H9 (cell line): Measurements from ENCODE around the gene ITPA. TPM values are rescaled to one million over a fixed set of nuclear protein-coding genes. Genes with fewer than 3 reads are reported as not detected.

Source experiments
- DNase-seq: peaks from one replicate; pipeline ENCODE4 v3.0.0-alpha.2; 2017
- H2AFZ ChIP-seq: one replicate; pipeline ENCODE4 v1.6.1; 2013; ENCODE audit warnings: mild to moderate bottlenecking, low read length, control low read depth, moderate library complexity
- H2AK5ac ChIP-seq: 2 replicates; pipeline ENCODE4 v1.6.1; 2013; ENCODE audit warnings: low read length, control low read depth, mixed read lengths; ENCODE audit not compliant: insufficient read length
- H2BK120ac ChIP-seq: one replicate; pipeline ENCODE4 v1.6.1; 2013; ENCODE audit warnings: low read depth, mild to moderate bottlenecking, low read length, control low read depth, inconsistent platforms; ENCODE audit not compliant: poor library complexity, severe bottlenecking
- H2BK12ac ChIP-seq: 2 replicates; pipeline ENCODE4 v1.6.1; 2013; ENCODE audit warnings: low read length, control low read depth, mixed read lengths, low read depth; ENCODE audit not compliant: insufficient read length
- H2BK15ac ChIP-seq: 2 replicates; pipeline ENCODE4 v1.6.1; 2013; ENCODE audit warnings: low read depth, low read length, control low read depth
- H2BK20ac ChIP-seq: one replicate; pipeline ENCODE4 v1.6.1; 2013; ENCODE audit warnings: low read depth, mild to moderate bottlenecking, low read length, control low read depth, inconsistent platforms; ENCODE audit not compliant: poor library complexity, severe bottlenecking
- H2BK5ac ChIP-seq: 2 replicates; pipeline ENCODE4 v1.6.1; 2013; ENCODE audit warnings: low read length, control low read depth, mixed read lengths; ENCODE audit not compliant: insufficient read length
- H3K14ac ChIP-seq: 2 replicates; pipeline ENCODE4 v1.6.1; 2013; ENCODE audit warnings: low read length, control low read depth; ENCODE audit not compliant: insufficient read depth
- H3K18ac ChIP-seq: 2 replicates; pipeline ENCODE4 v1.6.1; 2013; ENCODE audit warnings: low read depth, mild to moderate bottlenecking, mixed read lengths, low read length, control low read depth; ENCODE audit not compliant: insufficient read length
- H3K23ac ChIP-seq: 2 replicates; pipeline ENCODE4 v1.6.1; 2013; ENCODE audit warnings: low read length, control low read depth, mixed read lengths, low read depth; ENCODE audit not compliant: insufficient read length
- H3K23me2 ChIP-seq: 2 replicates; pipeline ENCODE4 v1.6.1; 2013; ENCODE audit warnings: low read depth, mild to moderate bottlenecking, mixed read lengths, low read length, control low read depth; ENCODE audit not compliant: insufficient read length, poor library complexity, severe bottlenecking
- H3K27ac ChIP-seq: 2 replicates; pipeline ENCODE4 v1.5.1; 2013; ENCODE audit warnings: low read length, control low read depth, mixed read lengths, low read depth; ENCODE audit not compliant: insufficient read length
- H3K27me3 ChIP-seq: 2 replicates; pipeline ENCODE4 v1.6.1; 2013; ENCODE audit warnings: low read length, control low read depth, inconsistent platforms; ENCODE audit not compliant: insufficient read depth
- H3K4ac ChIP-seq: 2 replicates; pipeline ENCODE4 v1.6.1; 2013; ENCODE audit warnings: low read depth, mild to moderate bottlenecking, control low read depth, inconsistent platforms, low read length, moderate library complexity
- H3K4me1 ChIP-seq: 2 replicates; pipeline ENCODE4 v1.6.1; 2013; ENCODE audit warnings: low read length, control low read depth, inconsistent platforms; ENCODE audit not compliant: insufficient read depth
- H3K4me2 ChIP-seq: 2 replicates; pipeline ENCODE4 v1.6.1; 2013; ENCODE audit warnings: low read length, control low read depth, mixed read lengths; ENCODE audit not compliant: insufficient read length, insufficient read depth
- H3K56ac ChIP-seq: 2 replicates; pipeline ENCODE4 v1.6.1; 2013; ENCODE audit warnings: low read depth, mild to moderate bottlenecking, mixed read lengths, low read length, control low read depth; ENCODE audit not compliant: insufficient read length
- H3K79me1 ChIP-seq: 2 replicates; pipeline ENCODE4 v1.6.1; 2013; ENCODE audit warnings: low read depth, mild to moderate bottlenecking, moderate library complexity, low read length, control low read depth, inconsistent platforms; ENCODE audit not compliant: insufficient read depth, poor library complexity, severe bottlenecking
- H3K79me2 ChIP-seq: 2 replicates; pipeline ENCODE4 v1.6.1; 2013; ENCODE audit warnings: low read length, control low read depth, inconsistent platforms; ENCODE audit not compliant: insufficient read depth
- H3K9ac ChIP-seq: 2 replicates; pipeline ENCODE4 v1.6.1; 2013; ENCODE audit warnings: low read length, control low read depth, mixed read lengths; ENCODE audit not compliant: insufficient read length; ENCODE audit errors: extremely low read depth
- H3K9me3 ChIP-seq: one replicate; pipeline ENCODE4 v1.6.1; 2013; ENCODE audit warnings: low read depth, low read length, inconsistent platforms; ENCODE audit not compliant: control insufficient read depth
- H3T11ph ChIP-seq: one replicate; pipeline ENCODE4 v1.6.1; 2013; ENCODE audit warnings: mild to moderate bottlenecking, low read length, control low read depth, inconsistent platforms
- H4K20me1 ChIP-seq: one replicate; pipeline ENCODE4 v1.6.1; 2013; ENCODE audit not compliant: control insufficient read depth, insufficient read length, insufficient read depth
- H4K5ac ChIP-seq: 2 replicates; pipeline ENCODE4 v1.6.1; 2013; ENCODE audit warnings: low read depth, mild to moderate bottlenecking, mixed read lengths, low read length, control low read depth; ENCODE audit not compliant: insufficient read length
- H4K8ac ChIP-seq: replicated peaks from 2 replicates; pipeline ENCODE4 v1.6.1; 2013; ENCODE audit warnings: low read length, control low read depth, mixed read lengths, low read depth; ENCODE audit not compliant: insufficient read length
- H4K91ac ChIP-seq: 2 replicates; pipeline ENCODE4 v1.6.1; 2013; ENCODE audit warnings: low read depth, mild to moderate bottlenecking, moderate library complexity, mixed read lengths, low read length, control low read depth; ENCODE audit not compliant: insufficient read length
- H3K27ac Mint-ChIP-seq, 3 experiments: 2 replicates in 2 of 3; 3 replicates in 1 of 3; pipeline ENCODE4 v1.8.0; 2020 to 2021; ENCODE audit warnings: mixed read lengths in 3 of 3, mild to moderate bottlenecking in 1 of 3, moderate library complexity in 1 of 3
- H3K27me3 Mint-ChIP-seq: 2 replicates; pipeline ENCODE4 v1.8.0; 2021; ENCODE audit warnings: low read depth, mild to moderate bottlenecking, moderate library complexity, mixed read lengths
- H3K36me3 Mint-ChIP-seq, 3 experiments: 2 replicates in 2 of 3; 3 replicates in 1 of 3; pipeline ENCODE4 v1.8.0; 2020 to 2021; ENCODE audit warnings: low read depth in 3 of 3, mixed read lengths in 3 of 3; ENCODE audit not compliant: insufficient read depth in 1 of 3
- H3K4me1 Mint-ChIP-seq, 2 experiments: 2 replicates each; pipeline ENCODE4 v1.8.0; 2020; ENCODE audit warnings: mixed read lengths in 2 of 2
- H3K4me3 Mint-ChIP-seq, 2 experiments: 2 replicates in 1 of 2; 3 replicates in 1 of 2; pipeline ENCODE4 v1.8.0; 2020 to 2021; ENCODE audit warnings: mild to moderate bottlenecking in 2 of 2, mixed read lengths in 2 of 2, moderate library complexity in 1 of 2
- H3K9me3 Mint-ChIP-seq, 2 experiments: 2 replicates in 1 of 2; 3 replicates in 1 of 2; pipeline ENCODE4 v1.8.0; 2020; ENCODE audit warnings: mild to moderate bottlenecking in 2 of 2, mixed read lengths in 2 of 2, moderate library complexity in 1 of 2
- WGBS: extraction: QIAGEN DNeasy Blood & Tissue Kit; methylation state at CpG from one replicate; pipeline ENCODE4 v1.1.7; 2013; ENCODE audit warnings: missing lambda C conversion rate, low lambda C conversion rate, mixed read lengths; ENCODE audit not compliant: insufficient read length; ENCODE audit errors: extremely low coverage; 5-methylcytosine and 5-hydroxymethylcytosine counted together
- total RNA-seq: library from RNA; stranded (reverse); gene quantifications from 2 replicates; pipeline ENCODE4 v1.2.1, GENCODE V29; 2021
- TF ChIP-seq, protein P1 (sequence below): fragments of 200-600 bp; sonication (generic); conservative IDR thresholded peaks from 3 replicates; pipeline ENCODE4 v1.8.0; 2021; ENCODE audit warnings: antibody characterized with exemption, mild to moderate bottlenecking

The ITPA gene
- total RNA-seq, 1 experiment from 2014 or later = 74.5 TPM

DNA sequence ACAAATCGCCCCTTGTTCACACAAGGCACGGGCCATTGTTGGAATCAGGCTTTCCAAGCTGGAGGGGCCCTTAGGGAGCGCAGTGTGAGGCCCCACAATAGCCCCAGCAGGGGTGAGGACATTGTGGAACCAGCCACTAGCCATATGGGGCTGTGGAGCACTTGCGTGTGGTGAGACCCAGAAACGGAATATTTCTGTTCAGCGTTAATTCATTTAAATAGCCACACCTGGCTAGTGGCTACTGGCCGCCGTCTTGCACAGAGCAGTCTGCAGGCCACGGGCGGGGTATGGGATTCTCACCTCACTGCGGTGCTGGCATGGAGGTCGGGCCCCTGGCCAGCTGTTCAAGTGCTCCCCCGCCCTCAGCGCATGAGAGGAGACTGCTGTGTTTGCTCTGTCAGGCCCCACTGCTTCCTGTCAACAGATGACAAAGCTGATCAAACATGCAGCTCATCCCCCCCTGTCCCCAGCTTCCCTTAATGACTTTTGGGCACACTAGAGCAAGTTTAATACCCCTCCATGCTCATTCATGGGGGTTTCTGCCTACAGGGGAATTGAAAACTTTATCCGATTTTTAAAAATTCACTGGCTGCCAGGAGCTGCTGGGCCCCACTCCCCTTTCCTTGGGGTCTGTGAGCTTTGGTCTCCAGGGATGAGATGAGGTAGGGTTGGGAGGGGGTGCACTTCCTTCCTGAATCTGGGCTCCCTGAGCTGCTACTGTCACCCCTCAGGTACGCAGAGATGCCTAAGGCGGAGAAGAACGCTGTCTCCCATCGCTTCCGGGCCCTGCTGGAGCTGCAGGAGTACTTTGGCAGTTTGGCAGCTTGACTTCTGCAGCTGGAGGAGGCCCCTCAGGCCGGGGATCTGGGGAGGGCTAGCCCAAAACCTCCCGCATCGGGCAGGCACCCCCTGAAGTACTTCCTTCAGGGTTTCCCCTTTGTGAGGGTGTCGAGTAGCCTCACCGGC, 13.6 kb downstream of the ITPA start:
- no peak overlapping the region for H3K27ac ChIP-seq
- no peak overlapping the region for H3K4me3 Mint-ChIP-seq
- H3T11ph ChIP-seq = no peak overlapping the region

More for the DNA sequence above, 13.6 kb downstream of the ITPA start:
- Histone ChIP-seq H3K56ac (no peak overlapping the region), H3K27me3 (no peaks in the 10 kb centered on the region), H4K20me1 (no peaks in the 10 kb centered on the region), H4K91ac (no peak overlapping the region), H2BK12ac (no peak overlapping the region), H3K79me1 (no peaks in the 10 kb centered on the region), H3K4ac (no peak overlapping the region), H2BK120ac (no peak overlapping the region), H3K79me2 (no peaks in the 10 kb centered on the region), H3K4me2 (no peak overlapping the region), H2BK15ac (no peak overlapping the region), H3K14ac (no peak overlapping the region), H3K23me2 (no peaks in the 10 kb centered on the region), H3K23ac (no peak overlapping the region), H3K9ac (no peak overlapping the region), H4K8ac (no peak overlapping the region), H3K4me1 (no peaks in the 10 kb centered on the region), H3K18ac (no peak overlapping the region), H2BK5ac (no peak overlapping the region), H2BK20ac (no peak overlapping the region), H2AFZ (no peak overlapping the region), H2AK5ac (no peak overlapping the region), H3K9me3 (no peaks in the 10 kb centered on the region), H4K5ac (no peak overlapping the region)
- no peaks in the 10 kb centered on the region for H3K27me3 Mint-ChIP-seq
- H3K9me3 Mint-ChIP-seq = no peaks in the 10 kb centered on the region
- DNase-seq = no peak
- H3K4me1 Mint-ChIP-seq = no peaks in the 10 kb centered on the region
- TF ChIP-seq, protein P1, sequence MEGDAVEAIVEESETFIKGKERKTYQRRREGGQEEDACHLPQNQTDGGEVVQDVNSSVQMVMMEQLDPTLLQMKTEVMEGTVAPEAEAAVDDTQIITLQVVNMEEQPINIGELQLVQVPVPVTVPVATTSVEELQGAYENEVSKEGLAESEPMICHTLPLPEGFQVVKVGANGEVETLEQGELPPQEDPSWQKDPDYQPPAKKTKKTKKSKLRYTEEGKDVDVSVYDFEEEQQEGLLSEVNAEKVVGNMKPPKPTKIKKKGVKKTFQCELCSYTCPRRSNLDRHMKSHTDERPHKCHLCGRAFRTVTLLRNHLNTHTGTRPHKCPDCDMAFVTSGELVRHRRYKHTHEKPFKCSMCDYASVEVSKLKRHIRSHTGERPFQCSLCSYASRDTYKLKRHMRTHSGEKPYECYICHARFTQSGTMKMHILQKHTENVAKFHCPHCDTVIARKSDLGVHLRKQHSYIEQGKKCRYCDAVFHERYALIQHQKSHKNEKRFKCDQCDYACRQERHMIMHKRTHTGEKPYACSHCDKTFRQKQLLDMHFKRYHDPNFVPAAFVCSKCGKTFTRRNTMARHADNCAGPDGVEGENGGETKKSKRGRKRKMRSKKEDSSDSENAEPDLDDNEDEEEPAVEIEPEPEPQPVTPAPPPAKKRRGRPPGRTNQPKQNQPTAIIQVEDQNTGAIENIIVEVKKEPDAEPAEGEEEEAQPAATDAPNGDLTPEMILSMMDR = no peak
- peaks cover 18 to 54% (median 23%) of the 10 kb centered on the region in 3 experiments; a peak in 6 of 7 replicates for H3K36me3 Mint-ChIP-seq
- no CpG with 5 or more reads among the region's 25 CpGs for WGBS
- peak overlapping the region in 1 of 3 experiments; percentile 35; a peak in 1 of 7 replicates for H3K27ac Mint-ChIP-seq
